ENCODE results near the gene CCDC177. TPM values are rescaled to one million over a fixed set of nuclear protein-coding genes. Genes with fewer than 3 reads are reported as not detected.

Gene CCDC177
- total and polyA plus RNA-seq, 9 of the 15 experiments (the other 6 are each of a cell fraction or from before 2014, with no cell fraction given) = not detected

GRCh38 chr14:69580009-69580577 is 5.4 kb upstream of the CCDC177 start (continued):
- TF ChIP-seq IFI16 (CRISPR knock-in tag; IDR thresholded peaks at IDR 0.05) = no peak
- TF ChIP-seq SRSF7 (optimal IDR thresholded peaks at IDR 0.05; ENCODE audit: low read depth, low read length) = no peak
- no peak for TF ChIP-seq MTA3 (IDR thresholded peaks at IDR 0.05; ENCODE audit: borderline replicate concordance)
- TF ChIP-seq CREB5 (CRISPR knock-in tag; IDR thresholded peaks at IDR 0.05) = no peak
- TF ChIP-seq ZNF282 (CRISPR knock-in tag; IDR thresholded peaks at IDR 0.05) = no peak
- TF ChIP-seq ZNF583 (CRISPR knock-in tag; IDR thresholded peaks at IDR 0.05) = no peak
- TF ChIP-seq RAD21 (CRISPR knock-in tag; conservative IDR thresholded peaks at IDR 0.05 in 1 of 2, IDR thresholded peaks at IDR 0.05 in 1 of 2) = peak; percentile 40 to 72
- TF ChIP-seq KDM1A (IDR thresholded peaks at IDR 0.05) = no peak
- TF ChIP-seq MIER1 (IDR thresholded peaks at IDR 0.05; ENCODE audit: low read depth) = no peak
- no peak for TF ChIP-seq SFPQ (IDR thresholded peaks at IDR 0.05; ENCODE audit: low read depth, low read length)
- peak; percentile 41 for TF ChIP-seq PRDM10 (IDR thresholded peaks at IDR 0.05; ENCODE audit: partially characterized antibody)
- peak; percentile 63 for TF ChIP-seq TAL1 (IDR thresholded peaks at IDR 0.05)
- no peak for TF ChIP-seq RHOXF2B (CRISPR knock-in tag; conservative IDR thresholded peaks at IDR 0.05)
